PC-3 (cell line): ENCODE results near the gene MEGF6. TPM values are rescaled to one million over a fixed set of nuclear protein-coding genes. Genes with fewer than 3 reads are reported as not detected.

ENCODE experiments used
- ATAC-seq: fragments of 200-7000 bp; cut with Tn5 transposase; 2 replicates; pipeline ENCODE4 v1.9.1; 2020; ENCODE audit warnings: mild to moderate bottlenecking, moderate library complexity
- BruUV-seq: library from RNA; stranded (reverse); fragments of 400-500 nt; replicated peaks from 2 replicates; lab custom pipeline; 2021; lab: Mats Ljungman, UMichigan
- CTCF ChIA-PET: fragments of 300-600 bp; sonication (Branson Sonifier 250); formaldehyde crosslinking; loops from one replicate; lab custom pipeline; 2022; ENCODE audit warnings: antibody characterized with exemption; lab: Charles Lee
- POLR2A ChIA-PET: fragments of 300-600 bp; sonication (Branson Sonifier 250); formaldehyde crosslinking; loops from one replicate; lab custom pipeline; 2022; ENCODE audit warnings: antibody characterized with exemption; ENCODE audit not compliant: unreplicated experiment; lab: Charles Lee
- DNase-seq: peaks from one replicate; pipeline ENCODE4 v3.0.0-alpha.2; 2015
- H2AFZ ChIP-seq: fragments of 300-600 bp; sonication (generic); 2 replicates; pipeline ENCODE4 v1.6.0; 2016; ENCODE audit warnings: antibody characterized with exemption, low read length
- H3F3A ChIP-seq: fragments of 300-600 bp; sonication (generic); one replicate; pipeline ENCODE4 v1.6.0; 2017; ENCODE audit warnings: antibody characterized with exemption, low read length, control low read depth, mild to moderate bottlenecking; ENCODE audit not compliant: unreplicated experiment
- H3K27ac ChIP-seq: fragments of 300-600 bp; sonication (generic); 2 replicates; pipeline ENCODE4 v1.5.1; 2016; ENCODE audit warnings: mild to moderate bottlenecking, low read length
- H3K27me3 ChIP-seq: fragments of 300-600 bp; sonication (generic); 2 replicates; pipeline ENCODE4 v1.6.1; 2016; ENCODE audit warnings: low read length, mixed read lengths
- H3K36me3 ChIP-seq: fragments of 300-600 bp; sonication (generic); 2 replicates; pipeline ENCODE4 v1.6.1; 2016; ENCODE audit warnings: low read depth, mixed run types, low read length, mixed read lengths
- H3K4me1 ChIP-seq: fragments of 300-600 bp; sonication (generic); 2 replicates; pipeline ENCODE4 v1.5.1; 2016; ENCODE audit warnings: low read length; ENCODE audit not compliant: insufficient read depth
- H3K4me2 ChIP-seq: fragments of 300-600 bp; sonication (generic); 2 replicates; pipeline ENCODE4 v1.6.0; 2016; ENCODE audit warnings: low read length
- H3K4me3 ChIP-seq: fragments of 300-600 bp; sonication (generic); 2 replicates; pipeline ENCODE4 v1.5.1; 2016; ENCODE audit warnings: mild to moderate bottlenecking, low read length, mixed read lengths
- H3K79me2 ChIP-seq: fragments of 300-600 bp; sonication (generic); 2 replicates; pipeline ENCODE4 v1.6.1; 2017; ENCODE audit warnings: low read length, mixed read lengths
- H3K9ac ChIP-seq: fragments of 300-600 bp; sonication (generic); 2 replicates; pipeline ENCODE4 v1.6.0; 2016; ENCODE audit warnings: mild to moderate bottlenecking, low read length
- H3K9me2 ChIP-seq: fragments of 300-600 bp; sonication (generic); replicated peaks from 2 replicates; pipeline ENCODE4 v1.6.1; 2016; ENCODE audit warnings: mixed run types, low read length, mixed read lengths
- H3K9me3 ChIP-seq: fragments of 300-600 bp; sonication (generic); 2 replicates; pipeline ENCODE4 v1.6.1; 2016; ENCODE audit warnings: low read length, mixed read lengths
- H4K20me1 ChIP-seq: fragments of 300-600 bp; sonication (generic); 2 replicates; pipeline ENCODE4 v1.6.1; 2016; ENCODE audit warnings: low read length, mixed read lengths
- EZH2 ChIP-seq: fragments of 300-600 bp; sonication (generic); IDR thresholded peaks from one replicate; pipeline ENCODE4 v1.6.1; 2017; ENCODE audit warnings: antibody characterized with exemption, mild to moderate bottlenecking, low read length; ENCODE audit not compliant: unreplicated experiment
- EZH2phosphoT487 ChIP-seq: fragments of 300-600 bp; sonication (generic); IDR thresholded peaks from 2 replicates; pipeline ENCODE4 v1.6.1; 2018; ENCODE audit warnings: mild to moderate bottlenecking, antibody characterized with exemption, low read length, borderline replicate concordance
- intact Hi-C: fragments of 100-400 bp; cut with micrococcal nuclease; formaldehyde crosslinking; loops from 2 replicates; pipeline ENCODE4 v1.9.0; 2023
- total RNA-seq: library from RNA; depleted of rRNA; stranded (reverse); fragments of >200 nt; gene quantifications from 2 replicates; pipeline ENCODE4 v1.2.3, GENCODE V29; 2014
- TF ChIP-seq, protein P1 (sequence below): fragments of 300-600 bp; sonication (generic); conservative IDR thresholded peaks from 2 replicates; pipeline ENCODE4 v1.5.1; 2017; ENCODE audit warnings: antibody characterized with exemption, low read depth, mild to moderate bottlenecking, low read length

Gene MEGF6
- total RNA-seq, 1 experiment from 2014 or later: 32.5 TPM

DNA sequence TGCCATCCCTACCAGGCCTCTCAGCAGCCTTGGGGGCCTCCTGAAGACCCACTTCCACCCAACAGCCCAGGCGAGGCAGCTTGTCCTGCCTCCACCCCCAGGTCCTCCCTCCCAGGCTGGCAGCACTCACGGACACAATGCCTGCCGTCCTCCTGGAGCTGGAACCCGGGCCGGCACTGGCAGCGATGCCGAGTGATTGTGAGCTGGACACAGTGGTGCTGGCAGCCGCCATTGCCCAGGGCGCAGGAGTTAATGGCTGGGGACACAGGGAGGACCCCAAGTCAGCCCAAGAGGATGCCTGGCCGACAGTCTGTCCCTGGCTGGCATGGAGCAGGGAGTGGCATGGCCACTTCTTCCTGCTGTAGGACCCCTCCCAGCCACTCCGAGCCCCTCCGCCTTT lies 96.0 kb downstream of the MEGF6 start:
- Histone ChIP-seq H3K79me2 (no peaks in the 10 kb centered on the region), H3K4me3 (no peak overlapping the region), H3F3A (no peaks in the 10 kb centered on the region), H3K36me3 (no peaks in the 10 kb centered on the region), H3K9me3 (no peaks in the 10 kb centered on the region), H4K20me1 (no peaks in the 10 kb centered on the region), H3K27me3 (no peaks in the 10 kb centered on the region), H3K4me1 (no peaks in the 10 kb centered on the region), H2AFZ (no peak overlapping the region), H3K9me2 (no peaks in the 10 kb centered on the region), H3K27ac (no peak overlapping the region), H3K4me2 (no peak overlapping the region), H3K9ac (no peak overlapping the region)
- TF ChIP-seq EZH2phosphoT487: no peak
- TF ChIP-seq EZH2: no peak
- TF ChIP-seq, protein P1, sequence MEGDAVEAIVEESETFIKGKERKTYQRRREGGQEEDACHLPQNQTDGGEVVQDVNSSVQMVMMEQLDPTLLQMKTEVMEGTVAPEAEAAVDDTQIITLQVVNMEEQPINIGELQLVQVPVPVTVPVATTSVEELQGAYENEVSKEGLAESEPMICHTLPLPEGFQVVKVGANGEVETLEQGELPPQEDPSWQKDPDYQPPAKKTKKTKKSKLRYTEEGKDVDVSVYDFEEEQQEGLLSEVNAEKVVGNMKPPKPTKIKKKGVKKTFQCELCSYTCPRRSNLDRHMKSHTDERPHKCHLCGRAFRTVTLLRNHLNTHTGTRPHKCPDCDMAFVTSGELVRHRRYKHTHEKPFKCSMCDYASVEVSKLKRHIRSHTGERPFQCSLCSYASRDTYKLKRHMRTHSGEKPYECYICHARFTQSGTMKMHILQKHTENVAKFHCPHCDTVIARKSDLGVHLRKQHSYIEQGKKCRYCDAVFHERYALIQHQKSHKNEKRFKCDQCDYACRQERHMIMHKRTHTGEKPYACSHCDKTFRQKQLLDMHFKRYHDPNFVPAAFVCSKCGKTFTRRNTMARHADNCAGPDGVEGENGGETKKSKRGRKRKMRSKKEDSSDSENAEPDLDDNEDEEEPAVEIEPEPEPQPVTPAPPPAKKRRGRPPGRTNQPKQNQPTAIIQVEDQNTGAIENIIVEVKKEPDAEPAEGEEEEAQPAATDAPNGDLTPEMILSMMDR: no peak
- intact Hi-C loops: no loop called here
- CTCF ChIA-PET: no interaction called here
- POLR2A ChIA-PET: no interaction called here
- no TSS peak for BruUV-seq
- no peak for DNase-seq
- no peak for ATAC-seq

DNA sequence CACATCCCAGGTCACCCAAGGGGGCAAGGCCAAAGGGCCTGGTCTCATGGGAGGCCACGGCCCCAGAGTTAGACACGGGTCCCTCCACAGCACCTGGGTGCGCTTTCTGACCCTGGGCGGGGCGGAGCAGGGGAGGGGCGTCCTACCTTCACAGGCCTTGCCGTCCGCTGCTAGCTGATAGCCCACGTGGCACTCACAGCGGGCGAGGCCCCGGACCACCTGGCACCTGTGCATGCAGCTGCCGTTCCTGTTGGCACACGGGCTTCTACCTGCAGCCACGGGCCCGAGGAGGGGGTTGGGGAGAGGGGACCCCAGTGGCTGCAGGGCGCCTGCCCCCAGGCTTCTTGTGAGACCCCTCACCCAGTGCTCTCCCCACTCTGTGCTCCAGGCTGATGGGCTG lies 96.9 kb downstream of the MEGF6 start:
- POLR2A ChIA-PET: no interaction called here

DNA sequence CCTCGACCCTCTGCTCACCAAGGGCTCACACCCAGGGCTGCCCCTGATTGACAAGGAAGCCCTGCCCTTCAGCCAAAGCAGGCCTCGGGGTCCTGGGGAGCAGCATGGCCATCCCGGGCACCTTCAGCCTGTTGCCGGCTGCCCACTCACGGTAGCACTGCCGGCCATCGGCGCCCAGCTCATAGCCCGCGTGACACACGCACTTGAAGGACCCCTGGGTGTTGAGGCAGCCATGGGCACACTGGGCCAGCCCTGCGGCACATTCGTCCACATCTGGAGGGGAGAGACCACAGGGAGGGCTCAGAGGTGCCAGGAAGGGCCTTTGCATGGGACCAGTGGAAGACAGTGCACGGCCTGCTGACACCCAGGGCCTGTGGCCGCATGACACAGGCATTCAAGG lies 99.5 kb downstream of the MEGF6 start:
- DNase-seq (no peak), ATAC-seq (no peak)
- Histone ChIP-seq H3K9ac (no peak overlapping the region), H3K79me2 (no peaks in the 10 kb centered on the region), H4K20me1 (no peaks in the 10 kb centered on the region), H3K27ac (no peak overlapping the region), H3F3A (no peaks in the 10 kb centered on the region), H2AFZ (no peak overlapping the region), H3K4me1 (no peaks in the 10 kb centered on the region), H3K36me3 (no peaks in the 10 kb centered on the region), H3K9me2 (no peaks in the 10 kb centered on the region), H3K9me3 (no peaks in the 10 kb centered on the region), H3K27me3 (no peaks in the 10 kb centered on the region), H3K4me3 (no peak overlapping the region), H3K4me2 (no peak overlapping the region)
- intact Hi-C loops: no loop called here
- ChIA-PET POLR2A (no interaction called here), CTCF (no interaction called here)
- BruUV-seq: no TSS peak
- TF ChIP-seq, protein P1: no peak
- no peak for TF ChIP-seq EZH2
- no peak for TF ChIP-seq EZH2phosphoT487

More for the DNA sequence above, 96.9 kb downstream of the MEGF6 start:
- Histone ChIP-seq H3K27me3 (no peaks in the 10 kb centered on the region), H4K20me1 (no peaks in the 10 kb centered on the region), H3K27ac (no peak overlapping the region), H3F3A (no peaks in the 10 kb centered on the region), H3K36me3 (no peaks in the 10 kb centered on the region), H3K4me1 (no peaks in the 10 kb centered on the region), H3K4me2 (no peak overlapping the region), H3K79me2 (no peaks in the 10 kb centered on the region), H3K9ac (no peak overlapping the region), H2AFZ (no peak overlapping the region), H3K9me2 (no peaks in the 10 kb centered on the region), H3K4me3 (no peak overlapping the region), H3K9me3 (no peaks in the 10 kb centered on the region)
- intact Hi-C loops: no loop called here
- no TSS peak for BruUV-seq
- TF ChIP-seq EZH2phosphoT487 (no peak), EZH2 (no peak)
- TF ChIP-seq, protein P1: no peak
- CTCF ChIA-PET: no interaction called here
- DNase-seq: no peak
- ATAC-seq: no peak
